AG08396 (cell line): ENCODE data around the gene MMP23B.
"Not testable (repeated sequence)": the region's sequence is repeated elsewhere in the genome, so short reads cannot be mapped to it uniquely, and the experiment has no call there.

Experiments used
- DNase-seq: peaks from one replicate; pipeline ENCODE4 v3.0.0; 2012; ENCODE audit warnings: low spot score, mixed read lengths

MMP23B gene

GRCh38 chr1:1630965-1631781 is 800 bp upstream of the MMP23B start:
- DNase-seq, result peak; percentile 61

GRCh38 chr1:1633409-1633808 is 1.4 kb downstream of the MMP23B start:
- DNase-seq, result not testable (repeated sequence)

GRCh38 chr1:1634613-1635012 is 2.6 kb downstream of the MMP23B start:
- DNase-seq, result not testable (repeated sequence)

- not testable (repeated sequence) for DNase-seq
Observed at GRCh38 chr1:1636621-1637478, 4.9 kb downstream of the MMP23B start.

GRCh38 chr1:1637479-1637875 is 5.5 kb downstream of the MMP23B start:
- not testable (repeated sequence) for DNase-seq

- not testable (repeated sequence) for DNase-seq
Observed at GRCh38 chr1:1638528-1638927, 6.6 kb downstream of the MMP23B start.

- DNase-seq, result not testable (repeated sequence)
Observed at GRCh38 chr1:1639368-1639767, 7.4 kb downstream of the MMP23B start.

GRCh38 chr1:1640081-1640480 is 8.1 kb downstream of the MMP23B start:
- DNase-seq, result not testable (repeated sequence)

GRCh38 chr1:1640711-1641461 is 8.9 kb downstream of the MMP23B start:
- not testable (repeated sequence) for DNase-seq

GRCh38 chr1:1646326-1646725 is 14.4 kb downstream of the MMP23B start:
- DNase-seq, result not testable (repeated sequence)

GRCh38 chr1:1647567-1648241 is 15.7 kb downstream of the MMP23B start:
- DNase-seq, result not testable (repeated sequence)

- not testable (repeated sequence) for DNase-seq
Observed at GRCh38 chr1:1648265-1648664, 16.3 kb downstream of the MMP23B start.

GRCh38 chr1:1658583-1659549 is 26.9 kb downstream of the MMP23B start, which contains the start of gene CDK11B:
CDK11B (minus strand) TSS chr1:1659004; CDS start chr1:1657485, 1,519 bp downstream.
- peak; percentile 96 for DNase-seq

- not testable (repeated sequence) for DNase-seq
Observed at GRCh38 chr1:1662392-1662791, 30.4 kb downstream of the MMP23B start.

GRCh38 chr1:1662830-1663560 is 31.0 kb downstream of the MMP23B start:
- not testable (repeated sequence) for DNase-seq

GRCh38 chr1:1664318-1664717 is 32.3 kb downstream of the MMP23B start:
- DNase-seq, result not testable (repeated sequence)

GRCh38 chr1:1664941-1665814 is 33.2 kb downstream of the MMP23B start:
- DNase-seq, result no peak

- no peak for DNase-seq
Observed at GRCh38 chr1:1665815-1666251, 33.9 kb downstream of the MMP23B start.
